HG03565 (cell line): Measurements from ENCODE around the gene GSTA2.
"Not testable (repeated sequence)": the region's sequence is repeated elsewhere in the genome, so short reads cannot be mapped to it uniquely, and the experiment has no call there.

Source experiments
- ATAC-seq: cut with Tn5 transposase; IDR thresholded peaks from one replicate; pipeline ENCODE4 v1.9.1; 2021; ENCODE audit warnings: mild to moderate bottlenecking, moderate library complexity; ENCODE audit not compliant: unreplicated experiment

The GSTA2 gene

DNA sequence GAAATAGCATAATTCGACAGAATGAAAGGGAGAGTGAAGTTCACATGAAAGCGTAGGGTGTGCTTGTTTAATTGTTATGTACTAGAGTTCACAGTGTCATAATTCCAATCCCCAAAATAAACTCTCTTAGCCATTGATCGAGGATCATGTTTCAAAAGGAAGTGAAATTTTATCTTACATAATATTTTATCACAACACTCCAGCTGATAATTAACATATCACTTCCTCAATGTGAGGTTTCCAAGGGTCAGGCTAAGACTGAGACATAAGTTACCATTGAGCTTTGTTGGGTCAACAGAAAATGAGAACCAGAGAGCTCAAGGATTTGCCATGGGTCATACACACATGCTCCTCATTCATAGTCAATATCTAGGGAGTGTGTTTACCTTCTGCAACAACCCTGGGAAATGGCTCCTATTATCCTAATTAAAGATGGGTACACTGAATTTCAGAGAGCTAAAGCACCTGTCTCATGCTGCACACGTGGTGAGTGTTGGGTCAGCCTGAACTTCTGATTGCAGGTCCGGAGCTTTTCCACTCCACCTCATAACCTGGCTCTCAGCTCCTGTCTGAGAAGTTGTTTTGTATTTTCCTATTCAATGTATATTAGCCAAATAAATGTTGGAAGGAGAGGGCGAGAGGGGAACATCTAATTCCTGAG, 3.0 kb downstream of the GSTA2 start:
- ATAC-seq, result no peak

GRCh38 chr6:52759085-52759484, 4.2 kb downstream of the GSTA2 start:
- no peak for ATAC-seq

- not testable (repeated sequence) for ATAC-seq
These were observed 5.5 kb downstream of the GSTA2 start for GRCh38 chr6:52757651-52758338.

DNA sequence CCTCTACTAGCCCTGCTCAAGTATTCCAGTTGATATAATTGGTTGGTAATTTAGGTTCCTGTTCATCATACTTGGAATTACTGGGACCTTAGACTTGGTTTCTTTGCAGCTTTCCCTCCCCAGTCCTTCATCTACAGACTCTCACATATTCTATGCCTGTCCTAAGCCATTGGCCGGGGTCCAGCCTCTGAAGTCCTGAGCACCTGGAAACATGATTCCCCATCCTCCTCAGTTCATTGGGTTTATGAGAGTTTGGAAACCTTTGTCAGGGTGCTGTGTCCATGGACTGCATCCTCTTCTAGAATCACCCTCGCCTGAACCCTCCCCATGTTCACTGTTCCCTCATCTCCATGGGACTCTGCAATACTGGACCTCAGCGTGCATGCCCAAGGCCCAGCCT, 8.8 kb downstream of the GSTA2 start:
- no peak for ATAC-seq

DNA sequence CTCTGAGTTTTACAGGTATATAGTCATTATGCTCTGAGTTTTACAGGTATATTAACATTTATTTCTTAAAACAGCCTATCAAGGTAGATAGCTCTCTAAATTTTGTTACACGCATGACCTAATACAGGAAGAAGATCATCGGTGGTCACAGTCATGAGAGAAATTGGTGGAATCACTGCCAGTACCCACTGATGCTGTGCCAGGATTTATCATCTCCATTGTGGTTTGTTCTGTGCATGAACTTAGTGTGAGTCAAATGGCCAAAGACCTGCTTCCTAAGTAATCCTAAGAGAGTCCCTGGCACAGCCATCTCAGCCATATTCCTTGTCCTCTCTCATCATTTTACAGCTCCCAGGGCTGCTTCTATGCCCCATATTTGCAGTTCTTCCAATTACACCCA, 10.1 kb downstream of the GSTA2 start:
- not testable (repeated sequence) for ATAC-seq

GRCh38 chr6:52752310-52752709, 11.0 kb downstream of the GSTA2 start:
- no peak for ATAC-seq

GRCh38 chr6:52749556-52750152, 13.6 kb downstream of the GSTA2 start:
- no peak for ATAC-seq

- not testable (repeated sequence) for ATAC-seq
These were observed 16.0 kb downstream of the GSTA2 start for GRCh38 chr6:52747301-52747700.

DNA sequence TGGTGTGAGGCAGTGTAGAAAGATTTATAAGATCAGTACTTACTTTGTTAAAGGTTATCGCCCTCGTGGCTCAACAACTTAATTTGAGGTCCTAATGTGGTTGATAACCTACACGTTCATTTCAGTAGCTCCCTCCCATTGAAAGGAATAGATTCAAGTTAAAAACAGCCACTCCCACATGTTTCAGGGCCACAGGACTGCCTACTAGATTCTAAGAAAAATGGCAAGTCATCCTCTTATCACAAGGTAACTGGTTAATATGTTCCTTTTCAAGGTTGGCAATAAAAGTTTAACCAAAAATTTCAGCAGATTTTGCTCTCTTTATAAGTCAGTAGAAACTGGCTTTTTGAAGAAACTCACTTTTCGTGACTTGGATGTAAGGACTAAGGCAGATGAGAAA, 17.1 kb downstream of the GSTA2 start:
- ATAC-seq, result no peak

DNA sequence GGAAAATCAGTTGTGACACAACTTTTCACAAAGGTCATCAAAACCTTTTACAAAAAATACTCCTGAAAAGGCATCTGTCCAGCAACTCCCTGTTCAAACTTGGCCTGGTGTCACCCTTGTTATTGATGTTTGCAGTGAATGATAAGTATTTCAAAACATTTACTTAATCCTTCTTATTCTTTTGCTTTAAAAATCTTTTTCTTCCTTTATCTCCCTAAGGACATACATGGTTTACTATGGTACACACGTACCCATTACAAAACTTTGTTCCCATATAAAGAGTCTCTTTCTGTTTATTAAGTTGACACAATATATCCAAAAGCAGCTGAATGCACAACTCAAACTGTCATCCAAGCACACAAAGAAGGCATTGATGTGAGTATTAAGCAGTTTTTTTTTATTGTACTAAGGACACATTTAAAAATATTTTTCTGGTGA, 17.5 kb downstream of the GSTA2 start:
- no peak for ATAC-seq

GRCh38 chr6:52741872-52742271, 21.4 kb downstream of the GSTA2 start:
- ATAC-seq, result no peak

DNA sequence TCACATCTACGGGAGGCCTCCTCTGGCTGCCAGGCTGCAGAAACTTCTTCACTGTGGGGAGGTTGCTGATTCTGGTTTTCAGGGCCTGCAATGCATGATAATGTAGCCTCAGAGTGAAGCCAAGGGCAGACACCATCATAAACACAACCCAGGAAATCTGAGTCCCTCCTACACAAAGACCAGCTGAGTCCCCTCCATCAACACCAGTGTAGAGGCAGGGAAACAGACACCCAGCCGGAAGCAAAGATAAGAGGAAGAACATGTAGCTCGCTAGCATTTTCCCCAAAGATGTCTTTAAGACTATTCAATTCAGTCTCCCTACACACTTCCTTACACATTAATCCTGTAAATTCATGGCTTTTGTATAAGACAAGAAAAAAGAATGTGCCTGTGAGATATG, 23.6 kb downstream of the GSTA2 start:
- no peak for ATAC-seq

GRCh38 chr6:52739134-52739533, 24.1 kb downstream of the GSTA2 start:
- ATAC-seq, result no peak

DNA sequence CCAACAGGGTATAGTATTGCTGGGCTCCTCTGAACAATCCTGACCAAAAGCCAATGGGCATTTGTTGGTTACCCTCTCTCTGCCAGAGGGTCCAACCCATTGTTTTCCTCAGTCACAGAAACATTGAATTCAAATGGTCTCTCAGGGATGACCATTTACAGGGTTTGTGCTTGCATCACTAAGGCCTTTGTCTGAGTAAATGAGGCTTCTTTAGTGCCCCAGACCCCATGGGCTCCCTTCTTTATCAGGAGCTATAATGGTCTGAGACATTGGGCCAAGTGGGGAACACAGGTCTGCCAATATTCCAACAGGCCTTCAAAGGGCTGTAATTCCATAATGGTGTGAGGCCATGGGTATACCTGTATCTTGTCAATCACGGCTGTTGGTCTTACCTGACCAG, 27.1 kb downstream of the GSTA2 start:
- no peak for ATAC-seq

GRCh38 chr6:52735071-52735470, 28.2 kb downstream of the GSTA2 start:
- ATAC-seq, result no peak

DNA sequence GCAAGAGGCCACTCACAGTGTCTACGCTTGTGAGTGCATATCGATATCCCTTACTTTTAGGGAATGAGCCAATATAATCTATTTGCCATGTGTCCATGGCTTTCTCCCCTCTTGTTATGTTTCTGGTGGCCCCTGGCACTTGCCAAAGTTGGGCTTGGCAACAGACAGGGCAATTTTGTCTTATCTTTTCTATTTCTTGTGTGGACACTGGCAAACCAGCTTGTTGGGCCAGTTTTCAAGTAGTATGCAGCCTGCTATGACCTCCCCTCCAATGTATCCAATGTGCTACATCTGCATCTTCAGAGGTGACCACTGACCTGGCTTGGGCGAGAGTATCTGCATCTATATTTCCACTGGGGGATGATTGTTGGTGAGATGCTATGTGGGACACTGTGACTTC, 29.2 kb downstream of the GSTA2 start:
- no peak for ATAC-seq

- ATAC-seq, result no peak
These were observed 30.1 kb downstream of the GSTA2 start for GRCh38 chr6:52733172-52733571.

DNA sequence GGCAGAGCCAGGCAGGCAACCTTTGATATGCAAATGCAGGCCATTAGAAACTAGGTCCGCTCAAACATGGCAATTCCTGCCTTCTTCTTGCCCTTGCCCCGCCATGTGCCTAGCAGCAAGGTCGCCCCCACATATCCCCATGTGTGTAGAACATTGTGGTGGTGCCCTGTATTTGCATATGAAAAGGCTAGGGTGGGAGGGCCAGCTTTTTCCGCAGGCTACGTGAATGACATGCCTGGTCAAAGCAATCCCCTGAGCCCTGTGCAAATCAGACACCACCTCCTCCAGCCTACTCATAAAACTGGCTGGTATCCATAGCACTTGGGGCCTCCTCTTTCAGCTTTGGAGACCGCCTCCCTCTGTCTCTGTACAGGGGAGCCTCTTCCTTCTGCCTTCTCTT, 31.6 kb downstream of the GSTA2 start:
- ATAC-seq, result no peak

DNA sequence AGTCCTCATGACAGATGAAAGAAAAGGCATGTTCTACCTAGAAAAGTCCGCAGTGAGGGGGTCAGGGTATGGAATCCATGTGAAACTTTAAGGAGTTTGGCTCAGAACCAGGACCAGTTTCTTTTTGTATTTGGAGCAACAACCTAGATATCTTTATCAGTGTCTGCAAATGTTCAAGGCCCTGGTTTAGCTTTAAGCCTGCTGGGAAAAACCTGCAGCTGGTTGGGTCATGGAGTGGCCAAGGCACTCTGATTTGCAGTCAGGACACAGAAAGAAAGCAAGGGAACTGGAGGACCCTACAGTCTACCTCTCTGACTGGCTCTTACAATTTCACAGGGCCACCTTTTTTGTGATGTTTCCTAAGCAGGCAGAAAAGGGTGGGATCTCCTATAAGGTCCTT, 33.7 kb downstream of the GSTA2 start:
- ATAC-seq, result no peak

- ATAC-seq, result no peak
These were observed 34.9 kb downstream of the GSTA2 start for GRCh38 chr6:52728394-52728793.

GRCh38 chr6:52727908-52728307, 35.4 kb downstream of the GSTA2 start:
- no peak for ATAC-seq
